LNCaP clone FGC (cell line): ENCODE measurements around the gene PPP3CA.

Experiments
- DNase-seq: peaks from one replicate; pipeline ENCODE4 v3.0.0-alpha.2; 2011; ENCODE audit warnings: low read depth
- H3K4me3 ChIP-seq: 2 replicates; pipeline ENCODE4 v1.5.1; 2011; ENCODE audit warnings: mild to moderate bottlenecking, low read depth, low read length, control low read depth
- TF ChIP-seq, protein P1 (sequence below): IDR thresholded peaks from 2 replicates; pipeline ENCODE4 v1.5.1; 2012; ENCODE audit warnings: mild to moderate bottlenecking; ENCODE audit not compliant: control insufficient read depth, insufficient read depth; ENCODE audit errors: extremely low read depth

The PPP3CA gene

DNA sequence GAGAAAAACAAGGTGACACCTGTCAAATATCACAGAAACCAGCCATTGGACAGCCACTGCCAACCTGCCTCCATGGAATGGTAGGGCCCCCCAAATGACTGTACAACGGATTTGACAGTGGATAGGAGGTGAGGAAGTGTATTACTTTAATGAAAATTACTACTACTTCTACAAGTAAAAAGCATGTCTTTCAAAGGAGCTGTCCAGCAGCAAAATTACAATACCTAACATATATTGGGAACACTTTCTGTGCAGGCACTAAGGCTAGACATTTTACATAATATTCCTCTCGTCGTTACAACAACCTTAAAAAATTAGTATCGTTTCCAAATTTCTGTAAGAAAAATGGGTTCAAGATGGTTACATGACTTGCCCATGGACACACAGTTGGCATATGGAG is 14.9 kb downstream of the PPP3CA start:
- DNase-seq: no peak
- no peak overlapping the region for H3K4me3 ChIP-seq
- TF ChIP-seq, protein P1, sequence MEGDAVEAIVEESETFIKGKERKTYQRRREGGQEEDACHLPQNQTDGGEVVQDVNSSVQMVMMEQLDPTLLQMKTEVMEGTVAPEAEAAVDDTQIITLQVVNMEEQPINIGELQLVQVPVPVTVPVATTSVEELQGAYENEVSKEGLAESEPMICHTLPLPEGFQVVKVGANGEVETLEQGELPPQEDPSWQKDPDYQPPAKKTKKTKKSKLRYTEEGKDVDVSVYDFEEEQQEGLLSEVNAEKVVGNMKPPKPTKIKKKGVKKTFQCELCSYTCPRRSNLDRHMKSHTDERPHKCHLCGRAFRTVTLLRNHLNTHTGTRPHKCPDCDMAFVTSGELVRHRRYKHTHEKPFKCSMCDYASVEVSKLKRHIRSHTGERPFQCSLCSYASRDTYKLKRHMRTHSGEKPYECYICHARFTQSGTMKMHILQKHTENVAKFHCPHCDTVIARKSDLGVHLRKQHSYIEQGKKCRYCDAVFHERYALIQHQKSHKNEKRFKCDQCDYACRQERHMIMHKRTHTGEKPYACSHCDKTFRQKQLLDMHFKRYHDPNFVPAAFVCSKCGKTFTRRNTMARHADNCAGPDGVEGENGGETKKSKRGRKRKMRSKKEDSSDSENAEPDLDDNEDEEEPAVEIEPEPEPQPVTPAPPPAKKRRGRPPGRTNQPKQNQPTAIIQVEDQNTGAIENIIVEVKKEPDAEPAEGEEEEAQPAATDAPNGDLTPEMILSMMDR: no peak

GRCh38 chr4:101331017-101331416 is 16.3 kb downstream of the PPP3CA start:
- TF ChIP-seq, protein P1: no peak
- DNase-seq: no peak
- H3K4me3 ChIP-seq: no peak overlapping the region

- TF ChIP-seq, protein P1: no peak
- DNase-seq: no peak
- no peak overlapping the region for H3K4me3 ChIP-seq
Measured at GRCh38 chr4:101329592-101329991, 17.7 kb downstream of the PPP3CA start.

- TF ChIP-seq, protein P1: no peak
- no peak for DNase-seq
- H3K4me3 ChIP-seq: no peak overlapping the region
Measured at GRCh38 chr4:101328063-101328602, 19.2 kb downstream of the PPP3CA start.

DNA sequence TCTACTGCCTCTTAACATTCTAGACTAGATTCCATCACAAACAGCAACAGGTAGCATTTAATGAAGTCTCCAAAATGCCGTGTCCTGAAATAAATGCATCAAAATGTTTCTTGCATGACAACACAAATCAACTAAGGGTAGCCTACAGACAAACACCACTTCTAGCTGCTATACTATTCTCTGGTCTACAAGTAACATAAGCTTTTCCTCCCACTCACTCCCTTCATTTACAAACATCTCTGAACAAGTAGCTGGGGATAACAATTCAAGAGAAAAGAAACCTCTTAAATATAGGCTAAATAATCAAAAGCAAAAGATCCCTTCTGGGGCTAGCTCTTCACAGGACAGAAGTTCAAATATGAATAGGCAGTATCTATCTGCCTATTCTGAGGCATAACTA is 20.8 kb downstream of the PPP3CA start:
- H3K4me3 ChIP-seq: no peak overlapping the region
- no peak for DNase-seq
- TF ChIP-seq, protein P1: no peak

GRCh38 chr4:101322743-101323142 is 24.6 kb downstream of the PPP3CA start:
- H3K4me3 ChIP-seq: no peak overlapping the region
- DNase-seq: no peak
- TF ChIP-seq, protein P1: no peak

- TF ChIP-seq, protein P1: no peak
- H3K4me3 ChIP-seq: no peak overlapping the region
- DNase-seq: no peak
Measured at GRCh38 chr4:101321481-101322042, 25.8 kb downstream of the PPP3CA start.
